GM19324 (cell line): ENCODE results near the gene MNS1.
A peak's percentile ranks its signal among the peaks of the same experiment; 100 is the strongest.
"Not testable (repeated sequence)": the region's sequence is repeated elsewhere in the genome, so short reads cannot be mapped to it uniquely, and the experiment has no call there.

Experiments used
- ATAC-seq: cut with Tn5 transposase; IDR thresholded peaks from one replicate; pipeline ENCODE4 v1.9.1; 2021; ENCODE audit warnings: mild to moderate bottlenecking, moderate library complexity; ENCODE audit not compliant: unreplicated experiment, low FRiP score

Gene MNS1

GRCh38 chr15:56464893-56465520, at the start of gene MNS1:
TSS of gene MNS1 (minus strand) at chr15:56465137. CDS start at chr15:56464972, 165 bp downstream.
- ATAC-seq: peak; percentile 99

- ATAC-seq: no peak
Measured at GRCh38 chr15:56496635-56497034, 31.7 kb upstream of the MNS1 start.

- ATAC-seq: no peak
Measured at GRCh38 chr15:56495533-56495932, 30.6 kb upstream of the MNS1 start.

GRCh38 chr15:56495053-56495452, 30.1 kb upstream of the MNS1 start:
- no peak for ATAC-seq

- no peak for ATAC-seq
Measured at GRCh38 chr15:56492791-56493555, 28.0 kb upstream of the MNS1 start.

GRCh38 chr15:56492236-56492635, 27.3 kb upstream of the MNS1 start:
- no peak for ATAC-seq

- no peak for ATAC-seq
Measured at GRCh38 chr15:56491110-56491722, 26.3 kb upstream of the MNS1 start.

- no peak for ATAC-seq
Measured at GRCh38 chr15:56490461-56490860, 25.5 kb upstream of the MNS1 start.

- ATAC-seq: not testable (repeated sequence)
Measured at GRCh38 chr15:56486206-56486605, 21.3 kb upstream of the MNS1 start.

GRCh38 chr15:56485426-56485825, 20.5 kb upstream of the MNS1 start:
- not testable (repeated sequence) for ATAC-seq

- ATAC-seq: no peak
Measured at GRCh38 chr15:56484287-56484686, 19.4 kb upstream of the MNS1 start.

GRCh38 chr15:56475351-56475750, 10.4 kb upstream of the MNS1 start:
- no peak for ATAC-seq

GRCh38 chr15:56473017-56473416, 8.1 kb upstream of the MNS1 start:
- ATAC-seq: no peak

GRCh38 chr15:56472278-56472677, 7.3 kb upstream of the MNS1 start:
- no peak for ATAC-seq

GRCh38 chr15:56471440-56472069, 6.6 kb upstream of the MNS1 start:
- ATAC-seq: no peak

GRCh38 chr15:56469483-56469882, 4.5 kb upstream of the MNS1 start:
- ATAC-seq: no peak

- peak; percentile 44 for ATAC-seq
Measured at GRCh38 chr15:56468401-56468800, 3.5 kb upstream of the MNS1 start.

- no peak for ATAC-seq
Measured at GRCh38 chr15:56467616-56468015, 2.7 kb upstream of the MNS1 start.

GRCh38 chr15:56460947-56461346, 4.0 kb downstream of the MNS1 start:
- ATAC-seq: no peak

GRCh38 chr15:56460071-56460470, 4.9 kb downstream of the MNS1 start:
- no peak for ATAC-seq

GRCh38 chr15:56459096-56459495, 5.8 kb downstream of the MNS1 start:
- ATAC-seq: no peak
